Fibroblast of skin of scalp (primary cell): ENCODE data around the gene REC114. TPM values are rescaled to one million over a fixed set of nuclear protein-coding genes. Genes with fewer than 3 reads are reported as not detected.
"Not testable (repeated sequence)": the region's sequence is repeated elsewhere in the genome, so short reads cannot be mapped to it uniquely, and the experiment has no call there.

ENCODE experiments used
- DNase-seq: peaks from one replicate; pipeline ENCODE4 v3.0.0-alpha.2; 2013
- polyA plus RNA-seq, 2 experiments: library from polyadenylated mRNA; unstranded; fragments of 120-200 nt; gene quantifications; one replicate each; pipeline ENCODE4 v1.2.1, GENCODE V29; 2013; ENCODE audit not compliant: insufficient read length in 2 of 2

REC114 gene, protein sequence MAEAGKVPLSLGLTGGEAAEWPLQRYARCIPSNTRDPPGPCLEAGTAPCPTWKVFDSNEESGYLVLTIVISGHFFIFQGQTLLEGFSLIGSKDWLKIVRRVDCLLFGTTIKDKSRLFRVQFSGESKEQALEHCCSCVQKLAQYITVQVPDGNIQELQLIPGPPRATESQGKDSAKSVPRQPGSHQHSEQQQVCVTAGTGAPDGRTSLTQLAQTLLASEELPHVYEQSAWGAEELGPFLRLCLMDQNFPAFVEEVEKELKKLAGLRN
- polyA plus RNA-seq (2013, experiment 1 of 2; ENCODE audit: insufficient read length) = not detected
- polyA plus RNA-seq (2013, experiment 2 of 2; ENCODE audit: insufficient read length) = not detected

GRCh38 chr15:73442968-73443367 lies at the start of gene REC114:
Gene REC114 (plus strand): TSS chr15:73443164. CDS start chr15:73443186, 22 bp downstream.
- no peak for DNase-seq

- DNase-seq = no peak
Observed at GRCh38 chr15:73393336-73393735, 49.6 kb upstream of the REC114 start.

DNA sequence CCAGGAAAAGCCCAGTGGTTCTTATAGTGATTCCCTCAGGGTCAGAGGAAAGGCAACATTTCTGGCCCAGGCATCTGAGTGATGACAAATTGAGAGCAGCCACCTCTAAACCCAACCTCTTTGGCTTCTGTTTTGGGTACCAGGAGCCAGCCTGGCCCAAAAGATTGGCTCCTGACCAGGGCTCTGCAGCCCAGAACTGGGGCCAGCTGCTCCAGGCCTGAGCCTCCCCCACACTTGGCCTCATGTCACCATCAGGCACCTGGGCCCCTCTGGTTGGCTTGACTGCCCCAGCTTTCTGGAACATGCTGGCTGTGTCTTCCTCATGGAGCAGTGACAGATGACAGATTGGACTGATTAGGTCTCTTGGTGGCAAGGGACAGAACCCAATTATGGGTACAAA lies 48.2 kb upstream of the REC114 start:
- no peak for DNase-seq

GRCh38 chr15:73395671-73396070 lies 47.3 kb upstream of the REC114 start:
- DNase-seq = no peak

- no peak for DNase-seq
Observed at GRCh38 chr15:73397461-73397860, 45.5 kb upstream of the REC114 start.

DNA sequence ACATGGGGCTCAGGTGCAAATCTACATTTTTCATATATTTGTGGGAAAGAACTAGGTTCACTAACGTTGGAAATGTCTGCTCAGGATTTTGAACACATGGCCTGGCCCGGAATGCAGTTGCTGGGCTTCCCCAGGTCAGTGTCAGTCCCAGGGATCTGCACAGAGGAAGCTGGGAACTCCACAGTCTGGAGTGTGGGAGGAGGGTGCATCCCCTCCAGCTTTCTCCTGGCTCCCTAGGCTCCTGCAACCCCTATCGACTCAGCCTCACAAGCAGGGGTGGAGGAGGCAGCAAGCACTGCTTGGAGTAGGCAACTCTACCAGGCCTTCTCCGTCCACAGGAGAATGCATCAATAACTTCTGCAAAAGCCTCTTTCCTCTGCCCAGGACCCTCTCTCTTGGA lies 44.1 kb upstream of the REC114 start:
- DNase-seq = no peak

GRCh38 chr15:73400222-73400621 lies 42.7 kb upstream of the REC114 start:
- not testable (repeated sequence) for DNase-seq

- no peak for DNase-seq
Observed at GRCh38 chr15:73403171-73403570, 39.8 kb upstream of the REC114 start.

DNA sequence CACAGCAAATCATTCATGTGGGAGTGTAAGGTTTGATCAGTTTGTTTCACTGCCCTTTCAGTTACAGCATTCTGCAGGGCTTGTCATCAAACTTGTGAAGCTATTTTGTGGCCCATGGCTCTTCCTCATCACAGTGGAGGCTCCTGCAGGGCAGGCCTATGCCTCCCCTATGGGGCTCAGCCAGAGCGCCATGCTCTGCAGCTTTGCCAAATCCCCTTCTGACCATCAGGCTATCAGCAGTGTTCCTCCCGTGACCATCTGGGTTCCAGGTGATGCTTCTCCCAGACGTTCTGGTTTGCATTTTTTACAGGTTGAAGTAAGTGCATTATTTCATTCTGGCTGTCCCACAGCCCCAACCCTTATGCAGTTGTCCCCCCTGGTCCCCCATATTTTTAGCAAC lies 28.1 kb upstream of the REC114 start:
- no peak for DNase-seq

DNA sequence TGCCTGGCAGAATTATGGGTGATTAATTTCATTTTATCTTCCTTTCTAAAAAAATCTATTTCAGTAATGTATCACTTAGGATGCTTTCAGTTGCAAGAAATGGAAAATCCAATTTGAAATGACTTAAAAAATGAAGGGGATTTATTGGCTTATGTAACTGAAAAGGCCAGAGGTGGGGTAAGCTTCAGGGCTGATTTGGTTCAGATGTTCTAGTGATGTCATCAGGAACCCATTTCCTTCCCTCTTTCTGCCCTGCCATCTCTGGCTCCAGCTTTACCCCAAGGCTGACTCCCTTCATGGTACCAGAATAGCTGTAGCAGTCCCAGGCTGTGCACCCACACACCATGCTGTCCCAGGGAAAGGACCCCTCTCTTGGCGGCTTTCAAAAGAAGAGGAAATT lies 18.5 kb upstream of the REC114 start:
- DNase-seq = no peak

DNA sequence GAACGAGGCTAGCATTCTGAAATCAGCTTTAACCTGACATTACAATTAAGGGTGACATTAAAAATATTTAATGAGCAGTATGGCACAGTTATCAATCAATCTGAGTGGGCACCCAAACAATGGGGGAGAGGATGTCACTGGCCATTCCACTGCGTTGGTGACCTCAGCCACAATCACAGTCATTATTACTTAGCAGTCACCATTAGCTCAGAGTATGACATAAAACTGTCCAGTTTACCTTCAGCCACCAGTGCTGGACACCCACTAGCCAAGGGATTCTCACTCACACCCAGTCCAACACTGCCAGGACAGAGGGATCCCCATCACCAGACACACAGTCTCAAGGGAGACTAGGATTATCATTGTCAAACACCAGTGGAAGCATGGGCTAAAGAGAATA lies 17.5 kb upstream of the REC114 start:
- no peak for DNase-seq

- DNase-seq = no peak
Observed at GRCh38 chr15:73426323-73426994, 16.5 kb upstream of the REC114 start.

- DNase-seq = not testable (repeated sequence)
Observed at GRCh38 chr15:73431329-73431728, 11.6 kb upstream of the REC114 start.

DNA sequence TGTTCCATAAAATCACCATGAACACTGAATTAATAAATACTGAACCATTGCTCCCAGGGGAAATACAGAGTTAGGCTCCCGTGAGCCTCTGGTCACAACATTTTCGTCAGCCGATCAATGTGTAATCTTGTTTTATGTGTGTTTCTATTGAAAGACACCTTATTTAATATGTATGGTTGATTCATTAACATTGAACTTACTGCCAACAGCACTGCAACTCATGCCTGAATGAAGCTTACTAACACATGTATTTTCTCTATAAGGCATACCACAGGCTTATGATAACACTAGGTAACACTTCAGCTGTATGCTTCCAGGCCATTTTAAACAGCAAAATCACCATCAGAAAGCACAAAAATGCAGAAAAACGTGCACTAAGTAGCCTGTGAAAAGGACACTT lies 9.1 kb upstream of the REC114 start:
- DNase-seq = no peak

GRCh38 chr15:73436613-73437012 lies 6.4 kb upstream of the REC114 start:
- DNase-seq = no peak

- no peak for DNase-seq
Observed at GRCh38 chr15:73437543-73438109, 5.3 kb upstream of the REC114 start.

GRCh38 chr15:73438651-73439050 lies 4.3 kb upstream of the REC114 start:
- no peak for DNase-seq

- no peak for DNase-seq
Observed at GRCh38 chr15:73440571-73440970, 2.4 kb upstream of the REC114 start.

GRCh38 chr15:73442421-73442820 lies 543 bp upstream of the REC114 start:
- DNase-seq = no peak

DNA sequence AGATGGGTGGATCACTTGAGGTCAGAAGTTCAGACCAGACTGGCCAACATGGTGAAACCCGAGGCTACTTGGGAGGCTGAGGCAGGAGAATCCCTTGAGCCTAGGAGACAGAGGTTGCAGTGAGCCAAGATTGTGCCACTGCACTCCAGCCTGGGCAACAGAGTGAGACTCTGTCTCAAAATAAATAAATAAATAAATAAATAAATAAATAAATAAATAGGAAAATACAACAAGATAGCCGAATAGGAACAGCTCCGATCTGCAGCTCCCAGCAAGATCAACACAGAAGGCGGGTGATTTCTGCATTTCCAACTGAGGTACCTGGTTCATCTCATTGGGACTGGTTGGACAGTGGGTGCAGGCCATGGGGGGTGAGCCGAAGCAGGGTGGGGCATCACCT lies 4.5 kb downstream of the REC114 start:
- DNase-seq = not testable (repeated sequence)

DNA sequence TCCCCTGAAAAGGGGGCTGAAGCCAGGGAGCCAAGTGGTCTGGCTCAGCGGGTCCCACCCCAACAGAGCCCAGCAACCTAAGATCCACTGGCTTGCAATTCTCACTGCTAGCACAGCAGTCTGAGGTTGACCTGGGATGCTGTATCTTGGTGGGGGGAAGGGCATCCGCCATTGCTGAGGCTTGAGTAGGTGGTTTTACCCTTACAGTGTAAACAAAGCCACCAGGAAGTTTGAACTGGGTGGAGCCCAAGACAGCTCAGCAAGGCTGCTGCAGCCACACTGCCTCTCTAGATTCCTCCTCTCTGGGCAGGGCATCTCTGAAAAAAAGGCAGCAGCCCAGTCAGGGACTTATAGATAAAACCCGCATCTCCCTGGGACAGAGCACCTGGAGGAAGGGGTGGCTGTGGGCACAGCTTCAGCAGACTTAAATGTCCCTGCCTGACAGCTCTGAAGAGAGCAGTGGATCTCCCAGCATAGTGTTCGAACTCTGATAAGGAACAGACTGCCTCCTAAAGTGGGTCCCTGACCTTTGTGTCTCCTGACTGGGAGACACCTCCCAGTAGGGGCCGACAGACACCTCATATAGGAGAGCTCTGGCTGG lies 5.3 kb downstream of the REC114 start:
- not testable (repeated sequence) for DNase-seq

DNA sequence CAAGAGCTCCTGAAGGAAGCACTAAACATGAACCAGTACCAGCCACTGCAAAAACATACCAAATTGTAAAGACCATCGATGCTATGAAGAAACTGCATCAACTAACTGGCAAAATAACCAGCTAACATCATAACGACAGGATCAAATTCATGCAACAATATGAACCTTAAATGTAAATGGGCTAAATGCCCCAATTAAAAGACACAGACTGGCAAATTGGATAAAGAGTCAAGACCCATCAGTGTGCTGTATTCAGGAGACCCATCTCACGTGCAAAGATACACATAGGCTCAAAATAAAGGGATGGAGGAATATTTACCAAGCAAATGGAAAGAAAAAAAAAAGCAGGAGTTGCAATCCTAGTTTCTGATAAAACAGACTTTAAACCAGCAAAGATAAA lies 7.0 kb downstream of the REC114 start:
- not testable (repeated sequence) for DNase-seq

DNA sequence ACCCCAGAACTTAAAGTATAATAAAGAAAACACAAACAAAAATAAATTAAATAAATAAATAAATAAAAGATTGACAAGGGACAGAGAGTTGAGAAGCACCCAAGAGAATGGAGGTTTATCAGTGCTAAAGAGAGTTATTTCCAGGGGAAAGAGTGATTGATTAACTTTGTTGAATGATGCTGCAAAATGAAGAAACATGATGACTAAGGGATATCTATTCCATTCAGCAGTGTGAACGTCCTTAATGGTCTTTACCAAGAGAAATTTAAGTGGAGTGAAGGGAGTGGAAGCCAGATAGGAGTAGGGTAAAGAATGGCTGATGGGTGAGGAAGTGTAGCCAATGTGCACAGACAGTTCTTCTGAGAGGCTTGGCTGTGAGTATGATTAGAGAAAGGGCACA lies 11.1 kb downstream of the REC114 start:
- no peak for DNase-seq

DNA sequence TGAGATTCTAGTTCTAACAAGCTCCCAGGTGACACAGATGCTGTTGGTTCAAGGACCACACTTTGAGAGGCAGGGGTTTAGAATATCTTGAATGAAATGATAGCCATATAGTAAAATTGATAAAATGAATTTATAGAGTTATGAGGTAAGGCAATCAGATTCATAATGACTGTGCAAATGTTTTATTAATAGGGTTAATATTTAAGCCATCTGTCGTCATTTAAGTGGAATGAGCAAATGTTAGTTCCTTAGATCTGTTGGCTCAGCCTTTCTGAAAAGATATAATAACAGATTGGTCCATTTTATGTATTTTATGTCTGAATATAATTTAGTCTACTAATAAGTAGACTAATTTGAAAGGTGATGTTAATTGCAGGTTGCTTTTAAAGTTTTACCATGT lies 12.9 kb downstream of the REC114 start:
- no peak for DNase-seq
